H9 (cell line): Measurements from ENCODE around the gene RAX2. TPM values are rescaled to one million over a fixed set of nuclear protein-coding genes. Genes with fewer than 3 reads are reported as not detected.
"Not testable (repeated sequence)": the region's sequence is repeated elsewhere in the genome, so short reads cannot be mapped to it uniquely, and the experiment has no call there.

Source experiments
- DNase-seq: peaks from one replicate; pipeline ENCODE4 v3.0.0-alpha.2; 2017
- H2AFZ ChIP-seq: one replicate; pipeline ENCODE4 v1.6.1; 2013; ENCODE audit warnings: mild to moderate bottlenecking, low read length, control low read depth, moderate library complexity
- H2AK5ac ChIP-seq: 2 replicates; pipeline ENCODE4 v1.6.1; 2013; ENCODE audit warnings: low read length, control low read depth, mixed read lengths; ENCODE audit not compliant: insufficient read length
- H2BK120ac ChIP-seq: one replicate; pipeline ENCODE4 v1.6.1; 2013; ENCODE audit warnings: low read depth, mild to moderate bottlenecking, low read length, control low read depth, inconsistent platforms; ENCODE audit not compliant: poor library complexity, severe bottlenecking
- H2BK12ac ChIP-seq: 2 replicates; pipeline ENCODE4 v1.6.1; 2013; ENCODE audit warnings: low read length, control low read depth, mixed read lengths, low read depth; ENCODE audit not compliant: insufficient read length
- H2BK15ac ChIP-seq: 2 replicates; pipeline ENCODE4 v1.6.1; 2013; ENCODE audit warnings: low read depth, low read length, control low read depth
- H2BK20ac ChIP-seq: one replicate; pipeline ENCODE4 v1.6.1; 2013; ENCODE audit warnings: low read depth, mild to moderate bottlenecking, low read length, control low read depth, inconsistent platforms; ENCODE audit not compliant: poor library complexity, severe bottlenecking
- H2BK5ac ChIP-seq: 2 replicates; pipeline ENCODE4 v1.6.1; 2013; ENCODE audit warnings: low read length, control low read depth, mixed read lengths; ENCODE audit not compliant: insufficient read length
- H3K14ac ChIP-seq: 2 replicates; pipeline ENCODE4 v1.6.1; 2013; ENCODE audit warnings: low read length, control low read depth; ENCODE audit not compliant: insufficient read depth
- H3K18ac ChIP-seq: 2 replicates; pipeline ENCODE4 v1.6.1; 2013; ENCODE audit warnings: low read depth, mild to moderate bottlenecking, mixed read lengths, low read length, control low read depth; ENCODE audit not compliant: insufficient read length
- H3K23ac ChIP-seq: 2 replicates; pipeline ENCODE4 v1.6.1; 2013; ENCODE audit warnings: low read length, control low read depth, mixed read lengths, low read depth; ENCODE audit not compliant: insufficient read length
- H3K23me2 ChIP-seq: 2 replicates; pipeline ENCODE4 v1.6.1; 2013; ENCODE audit warnings: low read depth, mild to moderate bottlenecking, mixed read lengths, low read length, control low read depth; ENCODE audit not compliant: insufficient read length, poor library complexity, severe bottlenecking
- H3K27ac ChIP-seq: 2 replicates; pipeline ENCODE4 v1.5.1; 2013; ENCODE audit warnings: low read length, control low read depth, mixed read lengths, low read depth; ENCODE audit not compliant: insufficient read length
- H3K27me3 ChIP-seq: 2 replicates; pipeline ENCODE4 v1.6.1; 2013; ENCODE audit warnings: low read length, control low read depth, inconsistent platforms; ENCODE audit not compliant: insufficient read depth
- H3K4ac ChIP-seq: 2 replicates; pipeline ENCODE4 v1.6.1; 2013; ENCODE audit warnings: low read depth, mild to moderate bottlenecking, control low read depth, inconsistent platforms, low read length, moderate library complexity
- H3K4me1 ChIP-seq: 2 replicates; pipeline ENCODE4 v1.6.1; 2013; ENCODE audit warnings: low read length, control low read depth, inconsistent platforms; ENCODE audit not compliant: insufficient read depth
- H3K4me2 ChIP-seq: 2 replicates; pipeline ENCODE4 v1.6.1; 2013; ENCODE audit warnings: low read length, control low read depth, mixed read lengths; ENCODE audit not compliant: insufficient read length, insufficient read depth
- H3K56ac ChIP-seq: 2 replicates; pipeline ENCODE4 v1.6.1; 2013; ENCODE audit warnings: low read depth, mild to moderate bottlenecking, mixed read lengths, low read length, control low read depth; ENCODE audit not compliant: insufficient read length
- H3K79me1 ChIP-seq: 2 replicates; pipeline ENCODE4 v1.6.1; 2013; ENCODE audit warnings: low read depth, mild to moderate bottlenecking, moderate library complexity, low read length, control low read depth, inconsistent platforms; ENCODE audit not compliant: insufficient read depth, poor library complexity, severe bottlenecking
- H3K79me2 ChIP-seq: 2 replicates; pipeline ENCODE4 v1.6.1; 2013; ENCODE audit warnings: low read length, control low read depth, inconsistent platforms; ENCODE audit not compliant: insufficient read depth
- H3K9ac ChIP-seq: 2 replicates; pipeline ENCODE4 v1.6.1; 2013; ENCODE audit warnings: low read length, control low read depth, mixed read lengths; ENCODE audit not compliant: insufficient read length; ENCODE audit errors: extremely low read depth
- H3K9me3 ChIP-seq: one replicate; pipeline ENCODE4 v1.6.1; 2013; ENCODE audit warnings: low read depth, low read length, inconsistent platforms; ENCODE audit not compliant: control insufficient read depth
- H3T11ph ChIP-seq: one replicate; pipeline ENCODE4 v1.6.1; 2013; ENCODE audit warnings: mild to moderate bottlenecking, low read length, control low read depth, inconsistent platforms
- H4K20me1 ChIP-seq: one replicate; pipeline ENCODE4 v1.6.1; 2013; ENCODE audit not compliant: control insufficient read depth, insufficient read length, insufficient read depth
- H4K5ac ChIP-seq: 2 replicates; pipeline ENCODE4 v1.6.1; 2013; ENCODE audit warnings: low read depth, mild to moderate bottlenecking, mixed read lengths, low read length, control low read depth; ENCODE audit not compliant: insufficient read length
- H4K8ac ChIP-seq: replicated peaks from 2 replicates; pipeline ENCODE4 v1.6.1; 2013; ENCODE audit warnings: low read length, control low read depth, mixed read lengths, low read depth; ENCODE audit not compliant: insufficient read length
- H4K91ac ChIP-seq: 2 replicates; pipeline ENCODE4 v1.6.1; 2013; ENCODE audit warnings: low read depth, mild to moderate bottlenecking, moderate library complexity, mixed read lengths, low read length, control low read depth; ENCODE audit not compliant: insufficient read length
- H3K27ac Mint-ChIP-seq, 3 experiments: 2 replicates in 2 of 3; 3 replicates in 1 of 3; pipeline ENCODE4 v1.8.0; 2020 to 2021; ENCODE audit warnings: mixed read lengths in 3 of 3, mild to moderate bottlenecking in 1 of 3, moderate library complexity in 1 of 3
- H3K27me3 Mint-ChIP-seq: 2 replicates; pipeline ENCODE4 v1.8.0; 2021; ENCODE audit warnings: low read depth, mild to moderate bottlenecking, moderate library complexity, mixed read lengths
- H3K36me3 Mint-ChIP-seq, 3 experiments: 2 replicates in 2 of 3; 3 replicates in 1 of 3; pipeline ENCODE4 v1.8.0; 2020 to 2021; ENCODE audit warnings: low read depth in 3 of 3, mixed read lengths in 3 of 3; ENCODE audit not compliant: insufficient read depth in 1 of 3
- H3K4me1 Mint-ChIP-seq, 2 experiments: 2 replicates each; pipeline ENCODE4 v1.8.0; 2020; ENCODE audit warnings: mixed read lengths in 2 of 2
- H3K4me3 Mint-ChIP-seq, 2 experiments: 2 replicates in 1 of 2; 3 replicates in 1 of 2; pipeline ENCODE4 v1.8.0; 2020 to 2021; ENCODE audit warnings: mild to moderate bottlenecking in 2 of 2, mixed read lengths in 2 of 2, moderate library complexity in 1 of 2
- H3K9me3 Mint-ChIP-seq, 2 experiments: 2 replicates in 1 of 2; 3 replicates in 1 of 2; pipeline ENCODE4 v1.8.0; 2020; ENCODE audit warnings: mild to moderate bottlenecking in 2 of 2, mixed read lengths in 2 of 2, moderate library complexity in 1 of 2
- WGBS: extraction: QIAGEN DNeasy Blood & Tissue Kit; methylation state at CpG from one replicate; pipeline ENCODE4 v1.1.7; 2013; ENCODE audit warnings: missing lambda C conversion rate, low lambda C conversion rate, mixed read lengths; ENCODE audit not compliant: insufficient read length; ENCODE audit errors: extremely low coverage; 5-methylcytosine and 5-hydroxymethylcytosine counted together
- total RNA-seq: library from RNA; stranded (reverse); gene quantifications from 2 replicates; pipeline ENCODE4 v1.2.1, GENCODE V29; 2021

RAX2 gene
- total RNA-seq, 1 experiment from 2014 or later = not detected

DNA sequence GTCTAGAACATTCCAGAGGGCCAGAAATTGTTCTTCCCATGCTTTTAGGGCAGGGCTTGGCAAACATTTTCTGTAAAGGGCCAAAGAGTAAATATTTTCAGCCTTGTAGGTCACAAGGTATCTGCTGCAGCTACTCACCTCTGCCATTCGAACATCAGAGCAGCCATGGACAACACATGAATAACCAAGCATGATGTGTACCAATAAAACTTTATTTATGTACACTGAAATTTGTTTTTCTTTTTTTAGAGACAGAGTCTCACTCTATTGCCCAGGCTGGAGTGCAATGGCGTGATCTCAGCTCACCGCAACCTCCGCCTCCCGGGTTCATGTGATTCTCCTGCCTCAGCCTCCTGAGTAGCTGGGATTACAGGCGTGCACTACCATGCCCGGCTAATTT is 14.3 kb downstream of the RAX2 start:
- not testable (repeated sequence) for H2AFZ ChIP-seq, H3K27me3 ChIP-seq, H3K9ac ChIP-seq, H4K91ac ChIP-seq, H3K27ac Mint-ChIP-seq, H2BK12ac ChIP-seq, H2BK20ac ChIP-seq, H4K20me1 ChIP-seq, H2BK15ac ChIP-seq, H3K18ac ChIP-seq, H3K27me3 Mint-ChIP-seq, H2AK5ac ChIP-seq, H3K4ac ChIP-seq, H3K4me1 Mint-ChIP-seq, H3K79me2 ChIP-seq, DNase-seq, H3T11ph ChIP-seq, H2BK120ac ChIP-seq, H4K5ac ChIP-seq, H3K14ac ChIP-seq, H4K8ac ChIP-seq, H3K9me3 ChIP-seq, H3K4me3 Mint-ChIP-seq, H3K27ac ChIP-seq, H3K23ac ChIP-seq, H3K56ac ChIP-seq, H3K9me3 Mint-ChIP-seq, H3K4me1 ChIP-seq, H3K4me2 ChIP-seq, H3K23me2 ChIP-seq, H3K79me1 ChIP-seq, H2BK5ac ChIP-seq
- WGBS = no CpG with 5 or more reads among the region's 7 CpGs
- peaks cover 5 to 19% (median 18%) of the 10 kb centered on the region in 3 experiments; a peak in 5 of 7 replicates for H3K36me3 Mint-ChIP-seq
